Neural progenitor cell (in vitro differentiated cells): ENCODE results near the gene ANKRD1. TPM values are rescaled to one million over a fixed set of nuclear protein-coding genes. Genes with fewer than 3 reads are reported as not detected.

Experiments
- DNase-seq: peaks from one replicate; pipeline ENCODE4 v3.0.0-alpha.2; 2016; ENCODE audit warnings: low spot score
- H2AFZ ChIP-seq: fragments of 200-600 bp; sonication (generic); replicated peaks from 2 replicates; pipeline ENCODE4 v1.6.1; 2016; ENCODE audit warnings: antibody characterized with exemption
- H3F3A ChIP-seq: fragments of 200-600 bp; sonication (generic); 2 replicates; pipeline ENCODE4 v1.6.1; 2016; ENCODE audit warnings: antibody characterized with exemption, low read depth
- H3K27ac ChIP-seq: fragments of 200-600 bp; sonication (generic); 2 replicates; pipeline ENCODE4 v1.5.1; 2016; ENCODE audit warnings: mild to moderate bottlenecking
- H3K27me3 ChIP-seq: fragments of 200-600 bp; sonication (generic); 2 replicates; pipeline ENCODE4 v1.6.1; 2016; ENCODE audit warnings: mild to moderate bottlenecking, moderate library complexity
- H3K36me3 ChIP-seq: fragments of 200-600 bp; sonication (generic); 2 replicates; pipeline ENCODE4 v1.5.1; 2016
- H3K4me1 ChIP-seq: fragments of 200-600 bp; sonication (generic); 2 replicates; pipeline ENCODE4 v1.6.1; 2016; ENCODE audit warnings: mixed run types
- H3K4me2 ChIP-seq: fragments of 200-600 bp; sonication (generic); 2 replicates; pipeline ENCODE4 v1.6.1; 2016
- H3K4me3 ChIP-seq: fragments of 200-600 bp; sonication (generic); 2 replicates; pipeline ENCODE4 v1.5.1; 2016
- H3K79me2 ChIP-seq: fragments of 200-600 bp; sonication (generic); 2 replicates; pipeline ENCODE4 v1.6.1; 2016; ENCODE audit warnings: low read depth
- H3K9ac ChIP-seq: fragments of 200-600 bp; sonication (generic); 2 replicates; pipeline ENCODE4 v1.6.1; 2016
- H3K9me3 ChIP-seq: fragments of 200-600 bp; sonication (generic); 2 replicates; pipeline ENCODE4 v1.5.1; 2016; ENCODE audit warnings: low read depth
- H4K20me1 ChIP-seq: fragments of 200-600 bp; sonication (generic); 2 replicates; pipeline ENCODE4 v1.6.1; 2016; ENCODE audit warnings: low read depth
- H3K27ac Mint-ChIP-seq: 3 replicates; pipeline ENCODE4 v1.8.0; 2021; ENCODE audit warnings: mixed read lengths
- H3K27me3 Mint-ChIP-seq: 2 replicates; pipeline ENCODE4 v1.8.0; 2022; ENCODE audit warnings: low read depth, mild to moderate bottlenecking, inconsistent platforms, moderate library complexity, mixed read lengths; ENCODE audit not compliant: insufficient read depth
- H3K36me3 Mint-ChIP-seq: 3 replicates; pipeline ENCODE4 v1.8.0; 2021; ENCODE audit warnings: mixed read lengths
- H3K4me1 Mint-ChIP-seq: 3 replicates; pipeline ENCODE4 v1.8.0; 2021; ENCODE audit warnings: mixed read lengths
- H3K4me3 Mint-ChIP-seq: 3 replicates; pipeline ENCODE4 v1.8.0; 2021; ENCODE audit warnings: mild to moderate bottlenecking, moderate library complexity, mixed read lengths
- H3K9me3 Mint-ChIP-seq: 3 replicates; pipeline ENCODE4 v1.8.0; 2020; ENCODE audit warnings: mixed read lengths
- CTCF ChIP-seq: fragments of 200-600 bp; sonication (generic); IDR thresholded peaks from 2 replicates; pipeline ENCODE4 v1.5.1; 2017; ENCODE audit warnings: antibody characterized with exemption, mild to moderate bottlenecking
- EZH2 ChIP-seq: fragments of 200-600 bp; sonication (generic); IDR thresholded peaks from 2 replicates; pipeline ENCODE4 v1.6.1; 2017; ENCODE audit warnings: antibody characterized with exemption, mild to moderate bottlenecking, moderate library complexity
- EZH2phosphoT487 ChIP-seq: fragments of 200-600 bp; sonication (generic); IDR thresholded peaks from 2 replicates; pipeline ENCODE4 v1.6.1; 2017; ENCODE audit warnings: antibody characterized with exemption
- total RNA-seq: library from RNA; depleted of rRNA; stranded (reverse); fragments of >200 nt; gene quantifications from 2 replicates; pipeline ENCODE4 v1.2.3, GENCODE V29; 2015; ENCODE audit warnings: low replicate concordance

Gene ANKRD1
- total RNA-seq, 1 donor from 2014 or later: 1.2 TPM

GRCh38 chr10:90960355-90960814, 39.5 kb upstream of the ANKRD1 start:
- H3K9me3 Mint-ChIP-seq: no peaks in the 10 kb centered on the region
- no peak overlapping the region for H2AFZ ChIP-seq
- H3K4me1 Mint-ChIP-seq: no peaks in the 10 kb centered on the region
- H3F3A ChIP-seq: no peaks in the 10 kb centered on the region
- H3K36me3 Mint-ChIP-seq: no peaks in the 10 kb centered on the region
- no peak overlapping the region for H3K27ac Mint-ChIP-seq
- H4K20me1 ChIP-seq: no peaks in the 10 kb centered on the region
- H3K27ac ChIP-seq: no peak overlapping the region
- no peaks in the 10 kb centered on the region for H3K27me3 ChIP-seq
- peaks cover 3% of the 10 kb centered on the region for H3K27me3 Mint-ChIP-seq
- no peak for DNase-seq
- no peaks in the 10 kb centered on the region for H3K9me3 ChIP-seq
- H3K4me3 Mint-ChIP-seq: no peak overlapping the region
- no peaks in the 10 kb centered on the region for H3K4me1 ChIP-seq
- TF ChIP-seq CTCF (no peak), EZH2 (no peak), EZH2phosphoT487 (no peak)
- no peak overlapping the region for H3K4me3 ChIP-seq
- no peak overlapping the region for H3K9ac ChIP-seq
- H3K4me2 ChIP-seq: no peak overlapping the region
- no peaks in the 10 kb centered on the region for H3K36me3 ChIP-seq
- no peaks in the 10 kb centered on the region for H3K79me2 ChIP-seq

GRCh38 chr10:90959826-90960225, 38.9 kb upstream of the ANKRD1 start:
- no peaks in the 10 kb centered on the region for H3K27me3 ChIP-seq
- H3K4me2 ChIP-seq: no peak overlapping the region
- H3K9ac ChIP-seq: no peak overlapping the region
- no peaks in the 10 kb centered on the region for H3K4me1 ChIP-seq
- TF ChIP-seq EZH2phosphoT487 (no peak), EZH2 (no peak), CTCF (no peak)
- no peaks in the 10 kb centered on the region for H4K20me1 ChIP-seq
- H3K36me3 ChIP-seq: no peaks in the 10 kb centered on the region
- H3K27ac Mint-ChIP-seq: no peak overlapping the region
- no peaks in the 10 kb centered on the region for H3F3A ChIP-seq
- no peaks in the 10 kb centered on the region for H3K9me3 ChIP-seq
- no peak overlapping the region for H3K27ac ChIP-seq
- H3K9me3 Mint-ChIP-seq: no peaks in the 10 kb centered on the region
- no peak overlapping the region for H3K4me3 Mint-ChIP-seq
- no peaks in the 10 kb centered on the region for H3K4me1 Mint-ChIP-seq
- DNase-seq: no peak
- H2AFZ ChIP-seq: no peak overlapping the region
- H3K4me3 ChIP-seq: no peak overlapping the region
- no peaks in the 10 kb centered on the region for H3K36me3 Mint-ChIP-seq
- no peaks in the 10 kb centered on the region for H3K79me2 ChIP-seq
- peaks cover 3% of the 10 kb centered on the region for H3K27me3 Mint-ChIP-seq

- H3K4me1 Mint-ChIP-seq: no peaks in the 10 kb centered on the region
- H3K4me2 ChIP-seq: no peak overlapping the region
- no peak overlapping the region for H3K27ac ChIP-seq
- no peak overlapping the region for H3K27ac Mint-ChIP-seq
- no peaks in the 10 kb centered on the region for H4K20me1 ChIP-seq
- H3K36me3 ChIP-seq: no peaks in the 10 kb centered on the region
- H3K4me3 ChIP-seq: no peak overlapping the region
- TF ChIP-seq EZH2phosphoT487: no peak
- no peak for TF ChIP-seq EZH2
- TF ChIP-seq CTCF: no peak
- H3K27me3 Mint-ChIP-seq: no peaks in the 10 kb centered on the region
- no peaks in the 10 kb centered on the region for H3K27me3 ChIP-seq
- no peaks in the 10 kb centered on the region for H3K79me2 ChIP-seq
- H3K9ac ChIP-seq: no peak overlapping the region
- peaks cover 2% of the 10 kb centered on the region for H3K9me3 Mint-ChIP-seq
- H2AFZ ChIP-seq: no peak overlapping the region
- H3K9me3 ChIP-seq: no peaks in the 10 kb centered on the region
- no peaks in the 10 kb centered on the region for H3F3A ChIP-seq
- H3K36me3 Mint-ChIP-seq: no peaks in the 10 kb centered on the region
- no peaks in the 10 kb centered on the region for H3K4me1 ChIP-seq
- H3K4me3 Mint-ChIP-seq: no peak overlapping the region
- no peak for DNase-seq
Observed at GRCh38 chr10:90958781-90959180, 37.9 kb upstream of the ANKRD1 start.
